Measurements from ENCODE around the gene DENND1B.

DNA sequence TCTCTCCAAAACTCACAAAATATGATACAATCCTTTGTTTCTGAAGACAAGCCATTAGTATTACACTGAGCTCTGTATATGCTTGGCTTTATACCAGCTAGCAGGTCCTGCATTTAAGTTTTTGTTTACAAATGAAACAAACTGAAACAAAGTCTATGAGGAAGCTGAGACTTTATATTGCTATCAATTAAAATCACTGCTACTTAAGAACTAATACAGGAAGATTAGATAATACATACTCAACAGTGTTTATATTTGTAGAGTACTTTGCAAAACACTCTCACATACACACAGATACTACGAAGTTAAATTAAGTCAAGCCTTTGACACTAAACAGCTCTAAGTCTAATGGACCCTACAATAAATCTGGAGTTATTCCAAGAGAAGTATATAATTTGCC lies 259.9 kb downstream of the DENND1B start:
- TF ChIP-seq POLR2A (IDR thresholded peaks at IDR 0.05): no peak
- TF ChIP-seq, protein P1, sequence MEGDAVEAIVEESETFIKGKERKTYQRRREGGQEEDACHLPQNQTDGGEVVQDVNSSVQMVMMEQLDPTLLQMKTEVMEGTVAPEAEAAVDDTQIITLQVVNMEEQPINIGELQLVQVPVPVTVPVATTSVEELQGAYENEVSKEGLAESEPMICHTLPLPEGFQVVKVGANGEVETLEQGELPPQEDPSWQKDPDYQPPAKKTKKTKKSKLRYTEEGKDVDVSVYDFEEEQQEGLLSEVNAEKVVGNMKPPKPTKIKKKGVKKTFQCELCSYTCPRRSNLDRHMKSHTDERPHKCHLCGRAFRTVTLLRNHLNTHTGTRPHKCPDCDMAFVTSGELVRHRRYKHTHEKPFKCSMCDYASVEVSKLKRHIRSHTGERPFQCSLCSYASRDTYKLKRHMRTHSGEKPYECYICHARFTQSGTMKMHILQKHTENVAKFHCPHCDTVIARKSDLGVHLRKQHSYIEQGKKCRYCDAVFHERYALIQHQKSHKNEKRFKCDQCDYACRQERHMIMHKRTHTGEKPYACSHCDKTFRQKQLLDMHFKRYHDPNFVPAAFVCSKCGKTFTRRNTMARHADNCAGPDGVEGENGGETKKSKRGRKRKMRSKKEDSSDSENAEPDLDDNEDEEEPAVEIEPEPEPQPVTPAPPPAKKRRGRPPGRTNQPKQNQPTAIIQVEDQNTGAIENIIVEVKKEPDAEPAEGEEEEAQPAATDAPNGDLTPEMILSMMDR (IDR thresholded peaks at IDR 0.05): no peak
